Keratinocyte (primary cell): ENCODE measurements around the gene MDN1. TPM values are rescaled to one million over a fixed set of nuclear protein-coding genes. Genes with fewer than 3 reads are reported as not detected.

Experiments used
- DNase-seq: peaks from one replicate; pipeline ENCODE4 v3.0.0-alpha.2; 2011; ENCODE audit warnings: low read depth, missing footprints, low spot score
- FAIRE-seq: peaks from 2 replicates; lab custom pipeline; 2011; peaks lifted over from hg19 to GRCh38; lab: Jason Lieb, UNC
- H2AFZ ChIP-seq: 2 replicates; pipeline ENCODE4 v1.6.0; 2012; ENCODE audit warnings: low read length, control low read depth, inconsistent platforms; ENCODE audit not compliant: control insufficient read depth
- H3K27ac ChIP-seq: 2 replicates; pipeline ENCODE4 v1.5.1; 2011; ENCODE audit warnings: low read length; ENCODE audit not compliant: control insufficient read depth, insufficient read depth
- H3K27me3 ChIP-seq: 3 replicates; pipeline ENCODE4 v1.6.0; 2011; ENCODE audit warnings: low read length; ENCODE audit not compliant: control insufficient read depth, insufficient read depth; ENCODE audit errors: extremely low read depth
- H3K36me3 ChIP-seq, 2 experiments: 2 replicates in 1 of 2; 3 replicates in 1 of 2; pipeline ENCODE4 v1.5.1; 2011; ENCODE audit warnings: low read length in 2 of 2, mild to moderate bottlenecking in 1 of 2; ENCODE audit not compliant: control insufficient read depth in 2 of 2, insufficient read depth in 2 of 2; ENCODE audit errors: extremely low read depth in 1 of 2
- H3K4me1 ChIP-seq: 3 replicates; pipeline ENCODE4 v1.5.1; 2011; ENCODE audit warnings: low read length; ENCODE audit not compliant: control insufficient read depth, insufficient read depth; ENCODE audit errors: extremely low read depth
- H3K4me2 ChIP-seq: 3 replicates; pipeline ENCODE4 v1.6.0; 2011; ENCODE audit warnings: low read depth, low read length; ENCODE audit not compliant: control insufficient read depth, insufficient read depth; ENCODE audit errors: extremely low read depth
- H3K4me3 ChIP-seq, 3 experiments: fragments of 200-600 bp in 1 of 3; sonication (generic) in 1 of 3; 2 replicates in 2 of 3; 3 replicates in 1 of 3; pipeline ENCODE4 v1.5.1; 2011 to 2016; ENCODE audit warnings: low read length in 3 of 3, mild to moderate bottlenecking in 3 of 3, control low read depth in 2 of 3, inconsistent platforms in 1 of 3, low read depth in 1 of 3, mixed read lengths in 1 of 3, mixed run types in 1 of 3, moderate library complexity in 1 of 3; ENCODE audit not compliant: control insufficient read depth in 2 of 3, insufficient read depth in 2 of 3; ENCODE audit errors: extremely low read depth in 1 of 3
- H3K79me2 ChIP-seq: 2 replicates; pipeline ENCODE4 v1.6.0; 2012; ENCODE audit warnings: low read length; ENCODE audit not compliant: control insufficient read depth, insufficient read depth
- H3K9ac ChIP-seq: 3 replicates; pipeline ENCODE4 v1.6.0; 2011; ENCODE audit warnings: low read length; ENCODE audit not compliant: control insufficient read depth, insufficient read depth; ENCODE audit errors: extremely low read depth
- H3K9me1 ChIP-seq: 3 replicates; pipeline ENCODE4 v1.6.0; 2011; ENCODE audit warnings: low read length; ENCODE audit not compliant: control insufficient read depth, insufficient read depth; ENCODE audit errors: extremely low read depth
- H3K9me3 ChIP-seq: 2 replicates; pipeline ENCODE4 v1.5.1; 2012; ENCODE audit warnings: low read depth, low read length; ENCODE audit not compliant: control insufficient read depth
- H4K20me1 ChIP-seq: 3 replicates; pipeline ENCODE4 v1.6.0; 2011; ENCODE audit warnings: low read length; ENCODE audit not compliant: control insufficient read depth, insufficient read depth; ENCODE audit errors: extremely low read depth
- EZH2 ChIP-seq: IDR thresholded peaks from one replicate; pipeline ENCODE4 v1.6.1; 2012; ENCODE audit warnings: inconsistent platforms, mild to moderate bottlenecking, low read length, moderate library complexity
- dilution Hi-C: fragments of 300-500 bp; cut with MboI; formaldehyde crosslinking; loops from one replicate; pipeline ENCODE4 v1.7.0; 2020; ENCODE audit warnings: low sequenced_read_pairs; ENCODE audit not compliant: extremely low pct_ligation_motif_present
- polyA plus RNA-seq, 5 experiments: library from polyadenylated mRNA; depleted of rRNA in 3 of 5; stranded (reverse) in 3 of 5; stranded (forward) in 1 of 5; unstranded in 1 of 5; fragments of >200 nt; gene quantifications; 1 replicate in 1 of 5; 2 replicates in 3 of 5; 3 replicates in 1 of 5; pipeline versions ENCODE4 v1.2.1 to v1.2.3, GENCODE V29; 2011 to 2012; ENCODE audit warnings: missing spikeins in 2 of 5, low read depth in 1 of 5, low replicate concordance in 1 of 5
- TF ChIP-seq, protein P1 (sequence below), 3 experiments: IDR thresholded peaks in 1 of 3; conservative IDR thresholded peaks in 1 of 3; optimal IDR thresholded peaks in 1 of 3; 2 replicates in 2 of 3; 3 replicates in 1 of 3; pipeline versions ENCODE3 to v1.5.1; 2011; ENCODE audit warnings: low read length in 3 of 3, mild to moderate bottlenecking in 3 of 3, moderate library complexity in 2 of 3, control low read depth in 1 of 3, inconsistent platforms in 1 of 3; ENCODE audit not compliant: insufficient read depth in 2 of 3; ENCODE audit errors: extremely low read depth in 1 of 3

The MDN1 gene
- polyA plus RNA-seq, 1 donor (not counting 4 experiments of a cell fraction or from before 2014, with no cell fraction given): 16.0 TPM

DNA sequence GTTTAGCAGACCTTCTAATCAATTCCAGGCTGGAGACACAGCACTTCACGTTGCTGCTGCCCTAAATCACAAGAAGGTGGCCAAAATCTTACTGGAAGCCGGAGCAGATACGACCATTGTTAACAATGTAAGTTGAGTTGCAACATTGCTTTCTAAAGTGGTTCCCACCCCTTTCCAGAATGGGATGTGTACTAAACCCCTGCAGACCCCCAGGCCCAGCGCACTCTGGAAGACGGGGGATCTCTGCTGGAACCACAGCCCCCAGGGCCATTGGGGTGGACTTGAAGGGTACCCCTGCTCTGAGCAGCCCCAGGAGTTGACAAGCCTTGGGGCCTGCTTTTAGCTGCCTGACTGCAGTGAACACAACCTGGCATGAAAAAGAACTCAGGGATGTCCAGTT is 203.1 kb downstream of the MDN1 start:
- Histone ChIP-seq H3K9me3 (no peaks in the 10 kb centered on the region), H3K4me3 (no peak overlapping the region), H3K36me3 (no peaks in the 10 kb centered on the region), H3K27ac (no peak overlapping the region), H3K9me1 (no peaks in the 10 kb centered on the region), H3K27me3 (no peaks in the 10 kb centered on the region), H3K9ac (no peak overlapping the region), H3K4me2 (no peak overlapping the region), H3K4me1 (peaks cover 8% of the 10 kb centered on the region), H4K20me1 (no peaks in the 10 kb centered on the region), H3K79me2 (no peaks in the 10 kb centered on the region), H2AFZ (no peak overlapping the region)
- DNase-seq (no peak), FAIRE-seq (no peak)
- dilution Hi-C loops: no loop called here
- no peak for TF ChIP-seq EZH2
- TF ChIP-seq, protein P1, sequence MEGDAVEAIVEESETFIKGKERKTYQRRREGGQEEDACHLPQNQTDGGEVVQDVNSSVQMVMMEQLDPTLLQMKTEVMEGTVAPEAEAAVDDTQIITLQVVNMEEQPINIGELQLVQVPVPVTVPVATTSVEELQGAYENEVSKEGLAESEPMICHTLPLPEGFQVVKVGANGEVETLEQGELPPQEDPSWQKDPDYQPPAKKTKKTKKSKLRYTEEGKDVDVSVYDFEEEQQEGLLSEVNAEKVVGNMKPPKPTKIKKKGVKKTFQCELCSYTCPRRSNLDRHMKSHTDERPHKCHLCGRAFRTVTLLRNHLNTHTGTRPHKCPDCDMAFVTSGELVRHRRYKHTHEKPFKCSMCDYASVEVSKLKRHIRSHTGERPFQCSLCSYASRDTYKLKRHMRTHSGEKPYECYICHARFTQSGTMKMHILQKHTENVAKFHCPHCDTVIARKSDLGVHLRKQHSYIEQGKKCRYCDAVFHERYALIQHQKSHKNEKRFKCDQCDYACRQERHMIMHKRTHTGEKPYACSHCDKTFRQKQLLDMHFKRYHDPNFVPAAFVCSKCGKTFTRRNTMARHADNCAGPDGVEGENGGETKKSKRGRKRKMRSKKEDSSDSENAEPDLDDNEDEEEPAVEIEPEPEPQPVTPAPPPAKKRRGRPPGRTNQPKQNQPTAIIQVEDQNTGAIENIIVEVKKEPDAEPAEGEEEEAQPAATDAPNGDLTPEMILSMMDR (optimal IDR thresholded peaks at IDR 0.05 in 1 of 3, IDR thresholded peaks at IDR 0.05 in 1 of 3, conservative IDR thresholded peaks at IDR 0.05 in 1 of 3; ENCODE audit: extremely low read depth in 1 of 3, insufficient read depth in 2 of 3, low read length in 3 of 3): no peak

DNA sequence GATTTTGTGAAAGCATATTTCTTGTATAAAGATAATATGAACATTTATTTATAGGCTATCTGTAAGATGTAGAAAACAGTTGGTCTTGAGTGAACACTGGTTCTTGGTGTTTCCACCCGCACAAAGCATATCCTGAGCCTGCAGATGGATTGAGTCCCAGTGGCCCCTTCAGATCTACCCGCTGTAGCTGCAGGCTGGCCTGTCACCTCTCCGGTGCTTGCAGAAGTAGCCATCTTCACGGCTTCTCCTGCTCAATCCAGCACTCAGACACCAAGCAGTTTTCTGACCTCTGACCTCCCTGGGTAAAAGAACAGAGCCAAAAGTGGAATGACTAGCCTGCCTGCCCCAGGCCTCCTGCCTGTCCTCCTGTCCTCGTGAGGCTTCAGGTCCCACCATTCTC is 203.7 kb downstream of the MDN1 start:
- dilution Hi-C loops: no loop called here
- no peak overlapping the region for H3K4me3 ChIP-seq
- no peak overlapping the region for H3K9ac ChIP-seq
- no peaks in the 10 kb centered on the region for H3K27me3 ChIP-seq
- no peaks in the 10 kb centered on the region for H3K9me3 ChIP-seq
- no peak for TF ChIP-seq EZH2
- TF ChIP-seq, protein P1 (optimal IDR thresholded peaks at IDR 0.05 in 1 of 3, IDR thresholded peaks at IDR 0.05 in 1 of 3, conservative IDR thresholded peaks at IDR 0.05 in 1 of 3; ENCODE audit: extremely low read depth in 1 of 3, insufficient read depth in 2 of 3, low read length in 3 of 3): no peak
- FAIRE-seq: no peak
- no peaks in the 10 kb centered on the region for H3K36me3 ChIP-seq
- no peaks in the 10 kb centered on the region for H4K20me1 ChIP-seq
- no peak overlapping the region for H3K4me2 ChIP-seq
- no peaks in the 10 kb centered on the region for H3K79me2 ChIP-seq
- H3K27ac ChIP-seq: no peak overlapping the region
- peaks cover 8% of the 10 kb centered on the region for H3K4me1 ChIP-seq
- no peak for DNase-seq
- no peak overlapping the region for H2AFZ ChIP-seq
- H3K9me1 ChIP-seq: no peaks in the 10 kb centered on the region
